HEK293 (cell line): ENCODE results near the gene RBM45.
"Not testable (repeated sequence)": the region's sequence is repeated elsewhere in the genome, so short reads cannot be mapped to it uniquely, and the experiment has no call there.

ENCODE experiments used
- CTCF ChIA-PET: fragments of 350-600 bp; formaldehyde crosslinking; extraction: SDS; loops from one replicate; lab custom pipeline; 2021; ENCODE audit warnings: antibody characterized with exemption; lab: Yijun Ruan, JAX
- POLR2A ChIA-PET: fragments of 300-600 bp; formaldehyde crosslinking; extraction: SDS; loops from one replicate; lab custom pipeline; 2020; ENCODE audit warnings: antibody characterized with exemption, inconsistent platforms; lab: Yijun Ruan, JAX
- H3K27ac ChIP-seq: fragments of 200-500 bp; sonication (Bioruptor generic); 2 replicates; pipeline ENCODE4 v1.5.1; 2014; ENCODE audit warnings: low read depth, low read length, control low read depth, inconsistent platforms; ENCODE audit errors: extremely low read depth
- H3K36me3 ChIP-seq, 2 experiments: fragments of 200-500 bp in 1 of 2; sonication (Bioruptor generic) in 1 of 2; 1 replicate in 1 of 2; 2 replicates in 1 of 2; pipeline ENCODE4 v1.5.1; 2014 to 2017; ENCODE audit warnings: inconsistent platforms in 2 of 2, low read length in 2 of 2; ENCODE audit not compliant: control insufficient read depth in 2 of 2, insufficient read depth in 1 of 2
- H3K4me1 ChIP-seq: fragments of 200-500 bp; sonication (Bioruptor generic); 2 replicates; pipeline ENCODE4 v1.5.1; 2014; ENCODE audit warnings: mild to moderate bottlenecking, low read length, inconsistent platforms; ENCODE audit not compliant: control insufficient read depth, insufficient read depth
- H3K4me3 ChIP-seq: 2 replicates; pipeline ENCODE4 v1.5.1; 2011; ENCODE audit warnings: low read depth, mild to moderate bottlenecking, control low read depth, low read length, moderate library complexity
- H3K9me3 ChIP-seq: fragments of 200-500 bp; sonication (Bioruptor generic); 2 replicates; pipeline ENCODE4 v1.5.1; 2014; ENCODE audit warnings: low read depth, low read length, inconsistent platforms; ENCODE audit not compliant: control insufficient read depth, insufficient read depth
- GLI4 ChIP-seq: fragments of 450-650 bp; formaldehyde crosslinking; IDR thresholded peaks from 2 replicates; pipeline ENCODE4 v1.5.1; 2016; ENCODE audit warnings: missing biosample characterization, missing genetic modification characterization
- GLIS1 ChIP-seq: fragments of 450-650 bp; formaldehyde crosslinking; IDR thresholded peaks from 2 replicates; pipeline ENCODE4 v1.5.1; 2016; ENCODE audit warnings: missing biosample characterization, missing genetic modification characterization
- OVOL3 ChIP-seq: fragments of 450-650 bp; formaldehyde crosslinking; IDR thresholded peaks from 2 replicates; pipeline ENCODE4 v1.5.1; 2016; ENCODE audit warnings: missing biosample characterization, missing genetic modification characterization
- PRDM6 ChIP-seq: fragments of 450-650 bp; formaldehyde crosslinking; IDR thresholded peaks from 2 replicates; pipeline ENCODE4 v1.5.1; 2017; ENCODE audit warnings: missing biosample characterization, missing genetic modification characterization
- SETDB1 ChIP-seq: IDR thresholded peaks from one replicate; pipeline ENCODE4 v1.6.1; 2017; ENCODE audit warnings: mild to moderate bottlenecking, low read length, moderate library complexity, mixed read lengths; ENCODE audit not compliant: insufficient read length
- ZFP41 ChIP-seq: fragments of 450-650 bp; formaldehyde crosslinking; IDR thresholded peaks from 2 replicates; pipeline ENCODE4 v1.5.1; 2016; ENCODE audit warnings: missing biosample characterization, missing genetic modification characterization, borderline replicate concordance
- ZFP69B ChIP-seq: fragments of 450-650 bp; formaldehyde crosslinking; IDR thresholded peaks from 2 replicates; pipeline ENCODE4 v1.5.1; 2016; ENCODE audit warnings: missing biosample characterization, missing genetic modification characterization
- ZNF248 ChIP-seq: fragments of 450-650 bp; formaldehyde crosslinking; IDR thresholded peaks from 2 replicates; pipeline ENCODE4 v1.5.1; 2017; ENCODE audit warnings: missing biosample characterization, missing genetic modification characterization
- ZNF48 ChIP-seq: fragments of 450-650 bp; formaldehyde crosslinking; IDR thresholded peaks from 2 replicates; pipeline ENCODE4 v1.5.1; 2016; ENCODE audit warnings: missing biosample characterization, missing genetic modification characterization
- ZNF510 ChIP-seq: fragments of 450-650 bp; formaldehyde crosslinking; IDR thresholded peaks from 2 replicates; pipeline ENCODE4 v1.5.1; 2018; ENCODE audit warnings: mild to moderate bottlenecking, missing genetic modification characterization, missing biosample characterization; ENCODE audit not compliant: insufficient replicate concordance
- ZNF514 ChIP-seq: fragments of 450-650 bp; formaldehyde crosslinking; IDR thresholded peaks from 2 replicates; pipeline ENCODE4 v1.5.1; 2016; ENCODE audit warnings: missing biosample characterization, missing genetic modification characterization
- ZNF548 ChIP-seq: fragments of 450-650 bp; formaldehyde crosslinking; IDR thresholded peaks from 2 replicates; pipeline ENCODE4 v1.5.1; 2016; ENCODE audit warnings: missing biosample characterization, missing genetic modification characterization
- ZNF558 ChIP-seq: fragments of 450-650 bp; formaldehyde crosslinking; IDR thresholded peaks from 2 replicates; pipeline ENCODE4 v1.5.1; 2016; ENCODE audit warnings: missing biosample characterization, missing genetic modification characterization
- ZNF621 ChIP-seq: fragments of 450-650 bp; formaldehyde crosslinking; IDR thresholded peaks from 2 replicates; pipeline ENCODE4 v1.5.1; 2017; ENCODE audit warnings: missing biosample characterization, missing genetic modification characterization
- ZNF677 ChIP-seq: fragments of 450-650 bp; IDR thresholded peaks from 2 replicates; pipeline ENCODE4 v1.5.0; 2018; ENCODE audit warnings: missing biosample characterization, mild to moderate bottlenecking, missing genetic modification characterization, moderate library complexity
- TF ChIP-seq, protein P1 (sequence below): fragments of 450-650 bp; formaldehyde crosslinking; IDR thresholded peaks from 2 replicates; pipeline ENCODE4 v1.5.1; 2016; ENCODE audit warnings: missing biosample characterization, missing genetic modification characterization

RBM45 gene

DNA sequence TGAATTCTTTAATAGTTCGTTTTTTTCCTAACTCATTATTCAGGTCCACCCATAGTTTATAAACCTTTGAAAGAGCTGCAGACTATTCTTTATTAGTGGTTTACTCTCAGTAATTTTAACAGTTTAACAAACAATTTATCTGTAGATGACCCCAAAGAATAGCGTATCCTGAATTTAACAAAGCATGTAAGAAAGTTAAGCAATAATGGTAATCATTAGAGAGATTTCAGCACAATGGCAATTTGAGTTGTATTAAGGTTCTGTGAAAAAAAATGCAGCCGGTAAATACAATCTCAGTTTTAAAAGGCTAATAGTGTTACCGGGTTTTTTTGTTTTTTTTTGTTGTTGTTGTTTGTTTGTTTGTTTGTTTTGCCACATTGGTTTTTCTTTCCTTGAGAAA is 40.3 kb downstream of the RBM45 start:
- ChIA-PET POLR2A (no interaction called here), CTCF (interaction anchor here (0.5 to 1.3 kb wide), 3 partner anchors 41 to 370 kb away, joined by 3 to 4 read pairs (median 3); no protein-coding TSS in a partner anchor)
- Histone ChIP-seq H3K4me3 (no peak overlapping the region), H3K4me1 (0 out of 2 replicates have a peak, but pooled peaks cover 3% of the 10 kb centered on the region), H3K27ac (no peak overlapping the region), H3K36me3 (no peaks in the 10 kb centered on the region), H3K9me3 (no peaks in the 10 kb centered on the region)
- no peak for TF ChIP-seq ZNF677 (tag by site-specific recombination)
- no peak for TF ChIP-seq ZFP69B (tag by site-specific recombination)
- TF ChIP-seq GLIS1 (tag by site-specific recombination) = no peak
- TF ChIP-seq ZNF510 (tag by site-specific recombination) = no peak
- no peak for TF ChIP-seq GLI4 (tag by site-specific recombination)
- TF ChIP-seq ZNF48 = no peak
- no peak for TF ChIP-seq ZNF621 (tag by site-specific recombination)
- TF ChIP-seq ZNF548 (tag by site-specific recombination) = no peak
- TF ChIP-seq, protein P1, sequence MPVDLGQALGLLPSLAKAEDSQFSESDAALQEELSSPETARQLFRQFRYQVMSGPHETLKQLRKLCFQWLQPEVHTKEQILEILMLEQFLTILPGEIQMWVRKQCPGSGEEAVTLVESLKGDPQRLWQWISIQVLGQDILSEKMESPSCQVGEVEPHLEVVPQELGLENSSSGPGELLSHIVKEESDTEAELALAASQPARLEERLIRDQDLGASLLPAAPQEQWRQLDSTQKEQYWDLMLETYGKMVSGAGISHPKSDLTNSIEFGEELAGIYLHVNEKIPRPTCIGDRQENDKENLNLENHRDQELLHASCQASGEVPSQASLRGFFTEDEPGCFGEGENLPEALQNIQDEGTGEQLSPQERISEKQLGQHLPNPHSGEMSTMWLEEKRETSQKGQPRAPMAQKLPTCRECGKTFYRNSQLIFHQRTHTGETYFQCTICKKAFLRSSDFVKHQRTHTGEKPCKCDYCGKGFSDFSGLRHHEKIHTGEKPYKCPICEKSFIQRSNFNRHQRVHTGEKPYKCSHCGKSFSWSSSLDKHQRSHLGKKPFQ = no peak
- no peak for TF ChIP-seq ZNF248
- TF ChIP-seq OVOL3 (tag by site-specific recombination) = no peak
- no peak for TF ChIP-seq ZFP41

GRCh38 chr2:178152977-178153376 is 40.7 kb downstream of the RBM45 start:
- POLR2A ChIA-PET = no interaction called here
- CTCF ChIA-PET = interaction anchor here (1.3 kb wide), 1 partner anchor 42 kb away, joined by 4 read pairs; no protein-coding TSS in a partner anchor

GRCh38 chr2:178153878-178154277 is 41.6 kb downstream of the RBM45 start:
- POLR2A ChIA-PET, H3K27ac ChIP-seq, H3K9me3 ChIP-seq, H3K36me3 ChIP-seq, H3K4me1 ChIP-seq, H3K4me3 ChIP-seq: not testable (repeated sequence)
- CTCF ChIA-PET = interaction anchor here (0.6 to 0.7 kb wide), 2 partner anchors 22 to 129 kb away, joined by 3 to 6 read pairs; no protein-coding TSS in a partner anchor

More at GRCh38 chr2:178152977-178153376, 40.7 kb downstream of the RBM45 start:
- Histone ChIP-seq H3K27ac (no peak overlapping the region), H3K36me3 (no peaks in the 10 kb centered on the region), H3K4me1 (0 out of 2 replicates have a peak, but pooled peaks cover 3% of the 10 kb centered on the region), H3K4me3 (no peak overlapping the region), H3K9me3 (no peaks in the 10 kb centered on the region)
- 0 out of 2 replicates have a peak, but pooled peaks have one; percentile 16 for TF ChIP-seq PRDM6 (tag by site-specific recombination)
- no peak for TF ChIP-seq ZNF558 (tag by site-specific recombination)

DNA sequence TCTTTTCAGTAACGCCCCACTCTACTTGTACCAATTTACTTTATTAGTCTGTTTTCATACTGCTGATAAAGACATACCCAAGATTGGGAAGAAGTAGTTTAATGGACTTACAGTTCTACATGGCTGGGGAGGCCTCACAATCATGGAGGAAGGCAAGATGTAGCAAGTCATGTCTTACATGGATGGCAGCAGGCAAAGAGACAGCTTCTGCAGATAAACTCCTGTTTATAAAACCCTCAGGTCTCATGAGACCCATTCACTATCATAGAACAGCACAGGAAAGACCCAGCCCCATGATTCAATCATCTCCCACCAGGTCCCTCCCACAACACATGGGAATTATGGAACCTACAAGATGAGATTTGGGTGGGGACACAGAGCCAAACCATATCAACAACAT is 43.3 kb downstream of the RBM45 start:
- H3K4me1 ChIP-seq = 0 out of 2 replicates have a peak, but pooled peaks cover 3% of the 10 kb centered on the region
- H3K4me3 ChIP-seq = no peak overlapping the region
- ChIA-PET POLR2A (no interaction called here), CTCF (no interaction called here)
- H3K27ac ChIP-seq = no peak overlapping the region
- TF ChIP-seq SETDB1 (peak; percentile 10), ZNF514 (tag by site-specific recombination) (no peak)
- H3K9me3 ChIP-seq = no peaks in the 10 kb centered on the region
- H3K36me3 ChIP-seq = no peaks in the 10 kb centered on the region
